HepG2 (cell line): ENCODE results near the gene PCSK5. TPM values are rescaled to one million over a fixed set of nuclear protein-coding genes. Genes with fewer than 3 reads are reported as not detected.

Source experiments
- ATAC-seq: fragments of 200-7000 bp; cut with Tn5 transposase; 3 replicates; pipeline ENCODE4 v1.9.1; 2020; ENCODE audit warnings: mild to moderate bottlenecking, moderate library complexity
- BruUV-seq: library from RNA; stranded (reverse); fragments of 400-500 nt; replicated peaks from 2 replicates; lab custom pipeline; 2021; lab: Mats Ljungman, UMichigan
- CTCF ChIA-PET: fragments of 300-600 bp; formaldehyde crosslinking; extraction: SDS; loops from one replicate; lab custom pipeline; 2021; ENCODE audit warnings: low total read pairs, inconsistent platforms, low intra/inter-chr PET ratio; lab: Yijun Ruan, JAX
- POLR2A ChIA-PET: fragments of 350-600 bp; sonication (Branson Sonifier 250); formaldehyde crosslinking; loops from one replicate; lab custom pipeline; 2020; ENCODE audit warnings: antibody characterized with exemption, inconsistent platforms; lab: Yijun Ruan, JAX
- DNase-seq: peaks from one replicate; pipeline ENCODE4 v3.0.0-alpha.2; 2015; ENCODE audit warnings: low spot score
- FAIRE-seq: peaks from 3 replicates; lab custom pipeline; 2011; peaks lifted over from hg19 to GRCh38; lab: Jason Lieb, UNC
- H2AFZ ChIP-seq: one replicate; pipeline ENCODE4 v1.6.1; 2011; ENCODE audit warnings: low read length, inconsistent platforms
- H3K27ac ChIP-seq: fragments of 300-600 bp; 3 replicates; pipeline ENCODE4 v1.8.0; 2011; ENCODE audit warnings: mixed run types, mild to moderate bottlenecking, mixed read lengths, low read length, inconsistent platforms; ENCODE audit not compliant: insufficient read depth; ENCODE audit errors: extremely low read length
- H3K27me3 ChIP-seq, 2 experiments: fragments of 200-600 bp in 1 of 2; 2 replicates in 1 of 2; 3 replicates in 1 of 2; pipeline versions ENCODE4 v1.6.0 to v1.8.0; 2011; ENCODE audit warnings: low read length in 2 of 2, mild to moderate bottlenecking in 2 of 2, moderate library complexity in 2 of 2, inconsistent platforms in 1 of 2; ENCODE audit not compliant: insufficient read depth in 2 of 2, control insufficient read depth in 1 of 2
- H3K36me3 ChIP-seq, 2 experiments: fragments of 200-600 bp in 1 of 2; replicated peaks in 1 of 2; 2 replicates in 1 of 2; 3 replicates in 1 of 2; pipeline versions ENCODE4 v1.5.1 to v1.8.0; 2011; ENCODE audit warnings: low read length in 2 of 2, inconsistent platforms in 1 of 2; ENCODE audit not compliant: insufficient read depth in 2 of 2, control insufficient read depth in 1 of 2
- H3K4me1 ChIP-seq: 2 replicates; pipeline ENCODE4 v1.5.1; 2012; ENCODE audit warnings: low read length, inconsistent platforms; ENCODE audit not compliant: insufficient read depth
- H3K4me2 ChIP-seq: 2 replicates; pipeline ENCODE4 v1.6.0; 2011; ENCODE audit warnings: low read depth, low read length, inconsistent platforms
- H3K4me3 ChIP-seq, 3 experiments: fragments of 200-600 bp in 1 of 3; sonication (generic), shearing (Covaris generic) in 1 of 3; replicated peaks in 1 of 3; 2 replicates each; pipeline ENCODE4 v1.5.1; 2011 to 2016; ENCODE audit warnings: low read length in 3 of 3, inconsistent platforms in 2 of 3, low read depth in 2 of 3, mild to moderate bottlenecking in 2 of 3, control low read depth in 1 of 3, mixed read lengths in 1 of 3; ENCODE audit not compliant: insufficient read depth in 1 of 3
- H3K79me2 ChIP-seq: one replicate; pipeline ENCODE4 v1.6.1; 2011; ENCODE audit warnings: low read length, inconsistent platforms; ENCODE audit not compliant: insufficient read depth
- H3K9ac ChIP-seq: 2 replicates; pipeline ENCODE4 v1.6.0; 2011; ENCODE audit warnings: mild to moderate bottlenecking, low read depth, low read length, inconsistent platforms; ENCODE audit not compliant: insufficient read depth
- H3K9me3 ChIP-seq: 2 replicates; pipeline ENCODE4 v1.5.1; 2012; ENCODE audit warnings: mild to moderate bottlenecking, low read length
- H4K20me1 ChIP-seq: 2 replicates; pipeline ENCODE4 v1.6.0; 2011; ENCODE audit warnings: inconsistent platforms, mild to moderate bottlenecking, low read length, moderate library complexity; ENCODE audit not compliant: insufficient read depth
- MEIS1 ChIP-seq: sonication (generic); formaldehyde crosslinking; IDR thresholded peaks from 2 replicates; pipeline ENCODE4 v1.9.0; 2021; ENCODE audit warnings: mild to moderate bottlenecking, missing genetic modification reagents, moderate library complexity, borderline replicate concordance
- PLSCR1 ChIP-seq: sonication (generic); formaldehyde crosslinking; IDR thresholded peaks from 2 replicates; pipeline ENCODE4 v1.5.0; 2020; ENCODE audit warnings: missing genetic modification reagents, mild to moderate bottlenecking, borderline replicate concordance
- SCMH1 ChIP-seq: sonication (generic); formaldehyde crosslinking; IDR thresholded peaks from 2 replicates; pipeline ENCODE4 v1.9.0; 2021; ENCODE audit warnings: missing genetic modification reagents, mild to moderate bottlenecking, borderline replicate concordance
- SKIL ChIP-seq: sonication (generic); formaldehyde crosslinking; IDR thresholded peaks from 2 replicates; pipeline ENCODE4 v1.8.0; 2022; ENCODE audit warnings: missing genetic modification reagents, mild to moderate bottlenecking, moderate library complexity, borderline replicate concordance
- SP4 ChIP-seq: sonication (generic); formaldehyde crosslinking; IDR thresholded peaks from 2 replicates; pipeline ENCODE4 v1.8.1; 2023; ENCODE audit warnings: mild to moderate bottlenecking, missing genetic modification reagents
- ZNF891 ChIP-seq: sonication (generic); formaldehyde crosslinking; IDR thresholded peaks from 2 replicates; pipeline ENCODE4 v1.5.0; 2020; ENCODE audit warnings: mild to moderate bottlenecking, missing genetic modification reagents
- WGBS: methylation state at CpG from one replicate; pipeline ENCODE4 v1.1.6; 2017; ENCODE audit warnings: low lambda C conversion rate; 5-methylcytosine and 5-hydroxymethylcytosine counted together
- in situ Hi-C: cut with HindIII; loops from 2 replicates; pipeline ENCODE4 v1.10.0; 2017; ENCODE audit warnings: low pct_unique_long_range_greater_than_20kb; ENCODE audit not compliant: extremely low pct_ligation_motif_present
- intact Hi-C: fragments of 100-400 bp; cut with micrococcal nuclease; formaldehyde crosslinking; loops from one replicate; pipeline ENCODE4 v1.10.0; 2022; ENCODE audit not compliant: unreplicated experiment
- polyA plus RNA-seq, 8 experiments: library from polyadenylated mRNA; depleted of rRNA in 3 of 8; stranded (reverse) in 7 of 8; unstranded in 1 of 8; fragments of >200 nt; fragmentation: Illumina TruSeq in 4 of 8; extraction: Trizol in 4 of 8; gene quantifications; 2 replicates each; pipeline versions ENCODE4 v1.2.1 to v1.2.3, GENCODE V29; 2011 to 2016; ENCODE audit warnings: low read depth in 4 of 8, missing spikeins in 1 of 8, mixed read lengths in 1 of 8; ENCODE audit not compliant: insufficient read depth in 1 of 8
- total RNA-seq, 5 experiments: library from RNA; depleted of rRNA; stranded (reverse); fragments of >200 nt; fragmentation: Illumina TruSeq; extraction: Trizol; gene quantifications; 2 replicates each; pipeline ENCODE4 v1.2.3, GENCODE V29; 2016; ENCODE audit warnings: low read depth in 1 of 5
- TF ChIP-seq, protein P1 (sequence below): IDR thresholded peaks from 2 replicates; pipeline ENCODE4 v1.6.1; 2016; ENCODE audit warnings: missing compliant biosample characterization, missing genetic modification reagents, borderline replicate concordance
- TF ChIP-seq, protein P2 (sequence below): IDR thresholded peaks from 2 replicates; pipeline ENCODE4 v1.6.1; 2016; ENCODE audit warnings: low read depth

The PCSK5 gene
- total and polyA plus RNA-seq, 2 of the 13 experiments (the other 11 are each of a cell fraction or from before 2014, with no cell fraction given) = 0.55 to 0.66 TPM

- Histone ChIP-seq H2AFZ (no peak overlapping the region), H3K27me3 (no peaks in the 10 kb centered on the region), H3K27ac (no peak overlapping the region)
- no peak for DNase-seq
- in situ Hi-C loops = no loop called here
- intact Hi-C loops = no loop called here
- TF ChIP-seq ZNF891 (CRISPR knock-in tag) (no peak), SP4 (no peak), SCMH1 (CRISPR knock-in tag) (no peak), MEIS1 (CRISPR knock-in tag) (no peak), SKIL (CRISPR knock-in tag) (no peak), PLSCR1 (CRISPR knock-in tag) (no peak)
- TF ChIP-seq, protein P1, sequence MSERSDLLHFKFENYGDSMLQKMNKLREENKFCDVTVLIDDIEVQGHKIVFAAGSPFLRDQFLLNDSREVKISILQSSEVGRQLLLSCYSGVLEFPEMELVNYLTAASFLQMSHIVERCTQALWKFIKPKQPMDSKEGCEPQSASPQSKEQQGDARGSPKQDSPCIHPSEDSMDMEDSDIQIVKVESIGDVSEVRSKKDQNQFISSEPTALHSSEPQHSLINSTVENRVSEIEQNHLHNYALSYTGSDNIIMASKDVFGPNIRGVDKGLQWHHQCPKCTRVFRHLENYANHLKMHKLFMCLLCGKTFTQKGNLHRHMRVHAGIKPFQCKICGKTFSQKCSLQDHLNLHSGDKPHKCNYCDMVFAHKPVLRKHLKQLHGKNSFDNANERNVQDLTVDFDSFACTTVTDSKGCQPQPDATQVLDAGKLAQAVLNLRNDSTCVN (CRISPR knock-in tag) = no peak
- TF ChIP-seq, protein P2, sequence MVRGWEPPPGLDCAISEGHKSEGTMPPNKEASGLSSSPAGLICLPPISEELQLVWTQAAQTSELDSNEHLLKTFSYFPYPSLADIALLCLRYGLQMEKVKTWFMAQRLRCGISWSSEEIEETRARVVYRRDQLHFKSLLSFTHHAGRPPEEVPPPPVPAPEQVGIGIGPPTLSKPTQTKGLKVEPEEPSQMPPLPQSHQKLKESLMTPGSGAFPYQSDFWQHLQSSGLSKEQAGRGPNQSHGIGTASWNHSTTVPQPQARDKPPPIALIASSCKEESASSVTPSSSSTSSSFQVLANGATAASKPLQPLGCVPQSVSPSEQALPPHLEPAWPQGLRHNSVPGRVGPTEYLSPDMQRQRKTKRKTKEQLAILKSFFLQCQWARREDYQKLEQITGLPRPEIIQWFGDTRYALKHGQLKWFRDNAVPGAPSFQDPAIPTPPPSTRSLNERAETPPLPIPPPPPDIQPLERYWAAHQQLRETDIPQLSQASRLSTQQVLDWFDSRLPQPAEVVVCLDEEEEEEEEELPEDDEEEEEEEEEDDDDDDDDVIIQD (CRISPR knock-in tag) = no peak
- TF ChIP-seq, all 625 proteins: peak for 0
- ChIA-PET CTCF (no interaction called here), POLR2A (no interaction called here)
- Histone ChIP-seq H3K4me1 (no peaks in the 10 kb centered on the region), H3K9me3 (no peaks in the 10 kb centered on the region), H3K9ac (no peak overlapping the region), H4K20me1 (no peaks in the 10 kb centered on the region), H3K4me2 (no peak overlapping the region), H3K79me2 (no peaks in the 10 kb centered on the region), H3K36me3 (no peaks in the 10 kb centered on the region), H3K4me3 (no peak overlapping the region)
- no peak for ATAC-seq
- no TSS peak for BruUV-seq
- no peak for FAIRE-seq
- WGBS = 29% methylated on average over 4 of the region's 4 CpGs
Measured at GRCh38 chr9:75852746-75853145, 37.7 kb upstream of the PCSK5 start.
